Pulmonary artery endothelial cell (primary cell): ENCODE results near the gene EDIL3. TPM values are rescaled to one million over a fixed set of nuclear protein-coding genes. Genes with fewer than 3 reads are reported as not detected.

ENCODE experiments used
- DNase-seq: peaks from one replicate; pipeline ENCODE4 v3.0.0-alpha.2; 2011; ENCODE audit warnings: low read depth, low spot score
- total RNA-seq: library from RNA; depleted of rRNA; stranded (reverse); fragments of >200 nt; gene quantifications from 2 replicates; pipeline ENCODE4 v1.2.3, GENCODE V29; 2014

Gene EDIL3
- total RNA-seq, 1 donor from 2014 or later, result 8.6 TPM

DNA sequence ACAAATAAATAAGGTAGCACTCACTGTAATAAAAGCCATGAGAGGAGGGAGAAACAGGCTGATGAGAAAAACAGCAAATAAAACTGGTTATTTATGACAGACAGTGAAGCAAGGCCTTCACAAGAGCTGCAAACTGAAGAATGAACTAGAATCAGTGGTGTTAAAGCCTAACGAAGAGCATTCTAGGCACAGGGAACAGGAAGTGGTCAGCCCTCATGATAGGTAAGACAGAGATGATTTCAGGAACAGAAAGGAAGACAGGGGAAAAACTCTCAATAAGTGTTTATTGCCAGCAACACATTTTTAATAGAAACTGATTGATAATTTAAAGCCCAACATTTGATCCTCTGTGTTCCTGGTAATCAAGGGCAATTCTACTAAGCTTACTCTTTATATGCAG, 124.5 kb downstream of the EDIL3 start:
- no peak for DNase-seq

GRCh38 chr5:84259283-84260045, 125.2 kb downstream of the EDIL3 start:
- DNase-seq, result no peak

DNA sequence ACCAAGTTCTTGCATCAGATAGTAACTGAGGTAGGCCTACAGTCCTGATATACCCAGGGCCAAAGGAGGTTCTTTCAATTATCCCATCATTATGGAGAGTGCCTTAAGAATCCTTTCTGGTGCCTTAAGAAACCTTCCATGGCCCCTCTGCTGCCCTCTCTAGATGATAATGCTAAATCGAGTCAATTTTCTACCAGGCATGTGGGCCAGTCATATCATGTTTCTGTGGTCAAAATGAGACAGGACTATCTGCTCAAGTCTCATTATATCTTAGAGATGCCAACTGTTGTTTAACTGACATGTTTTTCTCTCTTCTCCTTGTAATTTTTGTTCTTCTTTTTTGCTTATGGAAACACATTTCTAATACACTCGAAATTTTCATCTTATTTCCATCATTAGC, 127.6 kb downstream of the EDIL3 start:
- no peak for DNase-seq

GRCh38 chr5:84255315-84255714, 129.4 kb downstream of the EDIL3 start:
- no peak for DNase-seq

- no peak for DNase-seq
Observed at GRCh38 chr5:84253946-84254345, 130.7 kb downstream of the EDIL3 start.

- no peak for DNase-seq
Observed at GRCh38 chr5:84251503-84251902, 133.2 kb downstream of the EDIL3 start.

- DNase-seq, result no peak
Observed at GRCh38 chr5:84249918-84250630, 134.6 kb downstream of the EDIL3 start.

DNA sequence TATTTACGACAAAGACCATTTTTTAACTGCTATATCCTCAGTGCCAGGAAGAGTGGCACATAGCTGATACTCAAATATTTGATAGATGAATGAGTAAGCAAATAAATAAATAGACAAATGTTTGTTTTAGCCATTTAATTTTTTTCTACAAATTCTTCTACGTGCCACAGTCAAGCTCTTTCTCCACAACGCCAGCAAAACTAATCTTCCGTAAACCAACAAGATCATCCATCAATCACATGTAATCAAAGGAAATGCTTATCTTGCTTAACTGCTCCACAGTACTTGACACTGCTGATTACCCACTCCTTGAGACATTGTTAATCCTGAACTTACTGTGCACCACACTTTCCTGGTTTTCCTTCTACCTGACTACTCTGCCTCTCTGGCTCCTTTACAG, 136.7 kb downstream of the EDIL3 start:
- no peak for DNase-seq

GRCh38 chr5:84242286-84242685, 142.4 kb downstream of the EDIL3 start:
- no peak for DNase-seq

DNA sequence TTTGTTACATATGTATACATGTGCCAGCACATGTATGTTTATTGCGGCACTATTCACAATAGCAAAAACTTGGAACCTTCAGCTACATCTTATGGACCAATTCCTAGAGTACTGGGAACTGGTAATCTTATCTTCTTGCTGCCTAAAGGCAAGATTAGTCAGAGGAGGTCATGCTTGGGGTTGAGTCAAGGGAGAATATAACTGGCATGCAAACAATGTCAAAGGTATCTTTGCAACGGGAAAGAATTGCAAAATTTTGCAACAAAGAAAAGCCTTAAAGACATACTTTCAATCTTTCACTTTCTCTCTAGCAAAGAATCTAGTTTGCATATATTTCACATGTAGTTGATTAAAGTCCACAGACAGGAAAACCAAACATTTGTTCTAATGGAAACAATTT, 145.2 kb downstream of the EDIL3 start:
- DNase-seq, result no peak

GRCh38 chr5:84237126-84237525, 147.6 kb downstream of the EDIL3 start:
- no peak for DNase-seq

DNA sequence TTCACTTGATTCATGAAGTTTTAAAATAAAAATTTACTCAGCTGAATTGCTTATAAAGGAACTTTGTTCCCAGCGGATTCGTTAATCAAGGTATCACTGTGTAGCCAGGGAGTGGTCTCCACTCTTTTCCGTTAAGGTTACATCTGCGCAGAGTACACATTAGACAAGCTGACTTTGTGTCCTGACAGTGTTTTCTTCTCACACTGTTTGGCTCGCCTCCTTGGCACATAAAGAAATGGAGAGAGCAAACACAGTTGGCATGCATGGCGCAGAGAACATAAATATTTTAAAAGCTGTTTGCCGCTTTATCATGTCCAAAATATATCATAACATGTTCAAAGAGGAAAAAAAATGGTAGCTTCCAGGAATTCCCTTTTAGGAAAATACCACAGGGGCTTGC, 153.2 kb downstream of the EDIL3 start:
- DNase-seq, result no peak

DNA sequence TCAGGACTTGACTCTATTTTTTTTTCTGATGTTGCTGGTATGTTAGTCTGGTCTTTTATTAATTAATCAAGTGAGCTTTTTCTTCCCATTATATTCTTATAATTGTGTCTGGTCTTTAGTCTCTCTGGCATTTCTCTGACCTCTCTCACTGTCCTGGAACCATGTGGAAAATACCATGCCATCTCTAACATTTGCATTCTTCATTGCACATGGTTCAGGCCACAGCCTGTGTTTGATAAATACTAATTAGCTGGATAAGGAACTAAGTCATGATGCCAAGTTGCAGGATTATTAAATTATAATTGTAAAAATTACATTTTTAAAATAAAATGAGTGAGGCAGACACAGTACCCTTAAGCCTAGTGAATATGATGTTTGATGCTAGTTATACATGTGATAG, 155.6 kb downstream of the EDIL3 start:
- no peak for DNase-seq

- DNase-seq, result no peak
Observed at GRCh38 chr5:84228266-84228665, 156.4 kb downstream of the EDIL3 start.

DNA sequence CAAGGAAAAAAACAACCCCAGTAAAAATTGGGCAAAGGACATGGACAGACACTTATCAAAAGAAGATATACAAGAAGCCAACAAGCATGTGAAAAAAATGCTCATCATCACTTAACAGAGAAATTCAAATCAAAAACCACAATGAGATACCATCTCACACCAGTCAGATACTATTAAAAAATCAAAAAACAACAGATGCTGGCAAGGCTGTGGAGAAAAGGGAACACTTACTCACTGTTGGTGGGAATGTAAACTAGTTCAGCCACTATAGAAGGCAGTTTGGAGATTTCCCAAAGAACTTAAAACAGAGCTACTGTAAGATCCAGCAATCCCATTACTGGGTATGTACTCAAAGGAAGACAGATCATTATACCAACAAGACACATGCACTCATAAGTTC, 157.4 kb downstream of the EDIL3 start:
- no peak for DNase-seq

DNA sequence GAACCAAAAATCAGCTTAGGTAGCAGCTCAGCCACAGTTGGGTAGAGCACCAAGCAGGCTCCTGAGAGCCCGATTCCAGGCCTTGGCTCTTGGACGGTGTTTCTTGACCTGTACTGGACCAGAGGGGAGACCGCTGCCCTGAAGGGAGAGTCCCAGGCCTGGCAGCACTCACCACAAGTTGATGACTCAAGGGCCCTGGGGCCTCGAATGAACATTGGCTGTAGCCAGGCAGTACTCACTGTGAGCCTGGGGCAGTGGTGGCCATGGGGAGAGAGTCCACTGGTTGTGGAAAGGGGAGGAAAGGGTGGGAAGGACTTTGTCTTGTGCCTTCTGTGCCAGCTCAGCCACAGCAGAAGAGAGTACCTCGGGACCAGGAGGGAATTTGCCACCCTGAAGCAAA, 166.1 kb downstream of the EDIL3 start:
- DNase-seq, result no peak

GRCh38 chr5:84215521-84215920, 169.2 kb downstream of the EDIL3 start:
- DNase-seq, result no peak

GRCh38 chr5:84213861-84214260, 170.8 kb downstream of the EDIL3 start:
- no peak for DNase-seq

- no peak for DNase-seq
Observed at GRCh38 chr5:84213212-84213611, 171.5 kb downstream of the EDIL3 start.

DNA sequence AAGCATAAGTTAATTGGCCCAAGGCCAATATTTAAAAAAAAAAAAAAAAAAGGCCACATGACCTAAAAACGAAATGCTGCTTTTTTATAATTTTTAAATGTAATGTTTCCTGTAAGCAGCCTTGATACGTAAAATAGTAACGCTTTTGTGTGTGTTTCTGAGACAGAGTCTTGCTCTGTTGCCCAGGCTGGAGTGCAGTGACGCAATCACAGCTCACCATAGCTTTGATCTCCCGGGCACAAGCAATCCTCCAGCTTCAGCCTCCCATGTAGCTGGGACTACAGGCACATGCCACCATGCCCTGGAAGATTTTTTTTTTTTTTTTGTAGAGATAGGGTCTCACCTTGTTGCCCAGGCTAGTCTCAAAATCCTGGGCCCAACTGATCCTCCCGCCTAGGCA, 179.9 kb downstream of the EDIL3 start:
- no peak for DNase-seq

GRCh38 chr5:84202136-84202535, 182.5 kb downstream of the EDIL3 start:
- DNase-seq, result no peak

DNA sequence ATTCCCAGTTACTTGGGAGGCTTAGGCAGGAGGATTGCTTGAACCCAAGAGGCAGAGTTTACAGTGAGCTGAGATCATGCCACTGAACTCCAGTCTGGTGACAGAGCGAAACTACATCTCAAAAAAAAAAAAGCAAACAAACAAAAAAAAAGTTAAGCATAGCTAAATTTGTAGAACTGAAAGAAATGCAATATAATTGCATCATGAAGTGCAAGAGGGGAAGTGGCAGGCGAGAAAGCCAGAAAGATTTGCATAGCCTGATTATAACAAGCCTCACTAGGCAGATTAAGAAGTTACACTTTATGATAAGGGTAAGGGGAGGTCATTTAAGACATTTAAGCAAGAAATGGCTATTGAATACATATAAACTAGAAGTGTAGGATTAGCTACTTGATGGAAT, 187.1 kb downstream of the EDIL3 start:
- no peak for DNase-seq

- no peak for DNase-seq
Observed at GRCh38 chr5:84191281-84191680, 193.4 kb downstream of the EDIL3 start.
